K562 (cell line): Measurements from ENCODE around the gene PLRG1. TPM values are rescaled to one million over a fixed set of nuclear protein-coding genes. Genes with fewer than 3 reads are reported as not detected.

Source experiments
- C11orf30 ChIP-seq: fragments of 450-650 bp; IDR thresholded peaks from 2 replicates; pipeline ENCODE4 v1.6.1; 2016; ENCODE audit warnings: low read depth, mild to moderate bottlenecking
- ELF2 ChIP-seq: fragments of 250-450 bp; sonication (Bioruptor Pico); IDR thresholded peaks from 2 replicates; pipeline ENCODE4 v1.5.0; 2021; ENCODE audit warnings: mild to moderate bottlenecking
- ETV1 ChIP-seq: fragments of 450-650 bp; conservative IDR thresholded peaks from 2 replicates; pipeline ENCODE4 v1.6.1; 2016; ENCODE audit warnings: missing genetic modification characterization, control low read depth, low read depth, missing compliant biosample characterization
- ETV5 ChIP-seq: sonication (generic); formaldehyde crosslinking; IDR thresholded peaks from 2 replicates; pipeline ENCODE4 v1.4.0; 2020; ENCODE audit warnings: low read depth, mild to moderate bottlenecking, missing genetic modification reagents
- GABPA ChIP-seq: fragments of 200-800 bp; sonication (Bioruptor generic); conservative IDR thresholded peaks from 2 replicates; pipeline ENCODE4 v1.6.1; 2016; ENCODE audit warnings: low read depth, missing genetic modification characterization, missing compliant biosample characterization
- HLTF ChIP-seq: fragments of 450-650 bp; IDR thresholded peaks from 2 replicates; pipeline ENCODE4 v1.6.1; 2016
- MAZ ChIP-seq, 2 experiments: fragments of 450-650 bp in 1 of 2; sonication (generic) in 1 of 2; formaldehyde crosslinking; IDR thresholded peaks in 1 of 2; conservative IDR thresholded peaks in 1 of 2; 2 replicates each; pipeline versions ENCODE4 v1.4.0 to v1.5.0; 2020; ENCODE audit warnings: mild to moderate bottlenecking in 1 of 2, missing genetic modification reagents in 1 of 2
- PCBP2 ChIP-seq: fragments of 200-400 bp; formaldehyde crosslinking; IDR thresholded peaks from 2 replicates; pipeline ENCODE4 v1.6.1; 2018; ENCODE audit warnings: low read length, low read depth, mild to moderate bottlenecking, moderate library complexity; ENCODE audit not compliant: poor library complexity, severe bottlenecking
- PHF8 ChIP-seq: fragments of 200-600 bp; sonication (generic); IDR thresholded peaks from 2 replicates; pipeline ENCODE4 v1.6.1; 2012; ENCODE audit warnings: mixed run types, mild to moderate bottlenecking, inconsistent platforms, low read length, moderate library complexity, borderline replicate concordance
- PRDM10 ChIP-seq: fragments of 450-650 bp; IDR thresholded peaks from 2 replicates; pipeline ENCODE4 v1.6.1; 2018; ENCODE audit not compliant: partially characterized antibody
- RFX1 ChIP-seq: fragments of 450-650 bp; IDR thresholded peaks from 2 replicates; pipeline ENCODE4 v1.6.1; 2016; ENCODE audit warnings: mild to moderate bottlenecking, moderate library complexity
- TAF9B ChIP-seq: fragments of 450-650 bp; IDR thresholded peaks from 2 replicates; pipeline ENCODE4 v1.6.1; 2018; ENCODE audit warnings: mild to moderate bottlenecking; ENCODE audit not compliant: partially characterized antibody
- ZBTB2 ChIP-seq: fragments of 450-650 bp; IDR thresholded peaks from 2 replicates; pipeline ENCODE4 v1.6.1; 2016; ENCODE audit warnings: antibody characterized with exemption
- polyA plus RNA-seq, 8 experiments: library from polyadenylated mRNA; depleted of rRNA in 4 of 8; stranded (reverse) in 5 of 8; unstranded in 3 of 8; fragments of >200 nt; fragmentation: Nextera tagmentation in 2 of 8; fragmentation: Illumina TruSeq in 1 of 8; extraction: Ambion mirVana in 2 of 8; extraction: Trizol in 1 of 8; gene quantifications; 2 replicates each; pipeline versions ENCODE4 v1.2.1 to v1.2.3, GENCODE V29; 2011 to 2014; ENCODE audit warnings: inconsistent platforms in 1 of 8, missing spikeins in 1 of 8
- total RNA-seq, 7 experiments: library from RNA; depleted of rRNA in 6 of 7; stranded (reverse); fragments of >200 nt in 6 of 7; fragmentation: Illumina TruSeq in 2 of 7; extraction: Trizol in 2 of 7; gene quantifications; 2 replicates each; pipeline versions ENCODE4 v1.2.1 to v1.2.3, GENCODE V29; 2011 to 2021; ENCODE audit warnings: low replicate concordance in 1 of 7
- TF ChIP-seq, protein P1 (sequence below): fragments of 200-400 bp; formaldehyde crosslinking; IDR thresholded peaks from 2 replicates; pipeline ENCODE4 v1.6.1; 2017; ENCODE audit warnings: mild to moderate bottlenecking, low read depth, low read length, moderate library complexity
- TF ChIP-seq, protein P2 (sequence below): fragments of 450-650 bp; formaldehyde crosslinking; IDR thresholded peaks from 2 replicates; pipeline ENCODE4 v1.4.0; 2022; ENCODE audit warnings: mild to moderate bottlenecking, moderate library complexity
- TF ChIP-seq, protein P3 (sequence below): IDR thresholded peaks from 2 replicates; pipeline ENCODE4 v1.6.1; 2011; ENCODE audit not compliant: insufficient read length; ENCODE audit errors: extremely low read depth

The PLRG1 gene
- total and polyA plus RNA-seq, 9 of the 15 experiments (the other 6 are each of a cell fraction or from before 2014, with no cell fraction given): 48.0 to 248 (median 120) TPM

- TF ChIP-seq PRDM10 (peak; percentile 24), RFX1 (no peak), ETV1 (tag) (peak; percentile 66), HLTF (peak; percentile 58; the same call in 1 of the 2 replicates), TAF9B (peak; percentile 57), PCBP2 (no peak), PHF8 (peak; percentile 81; the same call in 1 of the 2 replicates), GABPA (tag) (peak; percentile 94), ZBTB2 (peak; percentile 79), C11orf30 (peak; percentile 62; the same call in 1 of the 2 replicates), ETV5 (CRISPR knock-in tag) (peak; percentile 59), ELF2 (0 out of 2 replicates have a peak, but pooled peaks have one; percentile 36), MAZ (CRISPR knock-in tag; conservative IDR thresholded peaks at IDR 0.05 in 1 of 2, IDR thresholded peaks at IDR 0.05 in 1 of 2) (peak in 1 of 2 experiments; percentile 27; a peak in 1 of 4 replicates)
- TF ChIP-seq, protein P1, sequence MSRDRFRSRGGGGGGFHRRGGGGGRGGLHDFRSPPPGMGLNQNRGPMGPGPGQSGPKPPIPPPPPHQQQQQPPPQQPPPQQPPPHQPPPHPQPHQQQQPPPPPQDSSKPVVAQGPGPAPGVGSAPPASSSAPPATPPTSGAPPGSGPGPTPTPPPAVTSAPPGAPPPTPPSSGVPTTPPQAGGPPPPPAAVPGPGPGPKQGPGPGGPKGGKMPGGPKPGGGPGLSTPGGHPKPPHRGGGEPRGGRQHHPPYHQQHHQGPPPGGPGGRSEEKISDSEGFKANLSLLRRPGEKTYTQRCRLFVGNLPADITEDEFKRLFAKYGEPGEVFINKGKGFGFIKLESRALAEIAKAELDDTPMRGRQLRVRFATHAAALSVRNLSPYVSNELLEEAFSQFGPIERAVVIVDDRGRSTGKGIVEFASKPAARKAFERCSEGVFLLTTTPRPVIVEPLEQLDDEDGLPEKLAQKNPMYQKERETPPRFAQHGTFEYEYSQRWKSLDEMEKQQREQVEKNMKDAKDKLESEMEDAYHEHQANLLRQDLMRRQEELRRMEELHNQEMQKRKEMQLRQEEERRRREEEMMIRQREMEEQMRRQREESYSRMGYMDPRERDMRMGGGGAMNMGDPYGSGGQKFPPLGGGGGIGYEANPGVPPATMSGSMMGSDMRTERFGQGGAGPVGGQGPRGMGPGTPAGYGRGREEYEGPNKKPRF: no peak
- TF ChIP-seq, protein P2, sequence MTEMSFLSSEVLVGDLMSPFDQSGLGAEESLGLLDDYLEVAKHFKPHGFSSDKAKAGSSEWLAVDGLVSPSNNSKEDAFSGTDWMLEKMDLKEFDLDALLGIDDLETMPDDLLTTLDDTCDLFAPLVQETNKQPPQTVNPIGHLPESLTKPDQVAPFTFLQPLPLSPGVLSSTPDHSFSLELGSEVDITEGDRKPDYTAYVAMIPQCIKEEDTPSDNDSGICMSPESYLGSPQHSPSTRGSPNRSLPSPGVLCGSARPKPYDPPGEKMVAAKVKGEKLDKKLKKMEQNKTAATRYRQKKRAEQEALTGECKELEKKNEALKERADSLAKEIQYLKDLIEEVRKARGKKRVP (CRISPR knock-in tag): peak; percentile 70
- TF ChIP-seq, protein P3, sequence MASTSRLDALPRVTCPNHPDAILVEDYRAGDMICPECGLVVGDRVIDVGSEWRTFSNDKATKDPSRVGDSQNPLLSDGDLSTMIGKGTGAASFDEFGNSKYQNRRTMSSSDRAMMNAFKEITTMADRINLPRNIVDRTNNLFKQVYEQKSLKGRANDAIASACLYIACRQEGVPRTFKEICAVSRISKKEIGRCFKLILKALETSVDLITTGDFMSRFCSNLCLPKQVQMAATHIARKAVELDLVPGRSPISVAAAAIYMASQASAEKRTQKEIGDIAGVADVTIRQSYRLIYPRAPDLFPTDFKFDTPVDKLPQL: no peak
Observed at GRCh38 chr4:154549894-154550790, at the start of gene PLRG1 (continued).
